H1 (cell line): Measurements from ENCODE around the gene CASS4. TPM values are rescaled to one million over a fixed set of nuclear protein-coding genes. Genes with fewer than 3 reads are reported as not detected.

Experiments
- CTCF ChIA-PET: fragments of 300-600 bp; sonication (Branson Sonifier 250); formaldehyde crosslinking; loops from one replicate; lab custom pipeline; 2021; ENCODE audit not compliant: partially characterized antibody; lab: Charles Lee
- POLR2A ChIA-PET: fragments of 300-600 bp; sonication (Branson Sonifier 250); formaldehyde crosslinking; loops from one replicate; lab custom pipeline; 2021; ENCODE audit warnings: inconsistent platforms; ENCODE audit not compliant: partially characterized antibody; lab: Charles Lee
- DNase-seq, 2 experiments: peaks; one replicate each; pipeline versions ENCODE4 v3.0.0 to v3.0.0-alpha.2; 2010 to 2022; ENCODE audit warnings: low spot score in 2 of 2, low read depth in 1 of 2, mixed read lengths in 1 of 2
- FAIRE-seq: peaks from 2 replicates; lab custom pipeline; 2011; peaks lifted over from hg19 to GRCh38; lab: Jason Lieb, UNC
- H2AFZ ChIP-seq: 2 replicates; pipeline ENCODE4 v1.8.1; 2012; ENCODE audit warnings: low read length, inconsistent platforms
- H2AK5ac ChIP-seq: 2 replicates; pipeline ENCODE4 v1.6.1; 2013; ENCODE audit warnings: low read depth, low read length
- H2BK120ac ChIP-seq: replicated peaks from 2 replicates; pipeline ENCODE3; 2013; ENCODE audit warnings: low read depth, low read length, inconsistent platforms
- H2BK12ac ChIP-seq: 2 replicates; pipeline ENCODE4 v1.6.1; 2013; ENCODE audit warnings: low read depth, low read length
- H2BK15ac ChIP-seq: 2 replicates; pipeline ENCODE4 v1.6.1; 2013; ENCODE audit warnings: low read length
- H2BK20ac ChIP-seq: 2 replicates; pipeline ENCODE4 v1.6.1; 2013; ENCODE audit warnings: low read length
- H2BK5ac ChIP-seq: 2 replicates; pipeline ENCODE4 v1.6.1; 2013; ENCODE audit warnings: low read depth, low read length
- H3K14ac ChIP-seq: 2 replicates; pipeline ENCODE4 v1.6.1; 2013; ENCODE audit warnings: inconsistent platforms; ENCODE audit not compliant: insufficient read length
- H3K18ac ChIP-seq: 2 replicates; pipeline ENCODE4 v1.6.1; 2013; ENCODE audit warnings: low read length; ENCODE audit errors: extremely low read depth
- H3K23ac ChIP-seq: 2 replicates; pipeline ENCODE4 v1.6.1; 2013; ENCODE audit warnings: inconsistent platforms; ENCODE audit not compliant: insufficient read length
- H3K23me2 ChIP-seq: 2 replicates; pipeline ENCODE4 v1.6.1; 2013; ENCODE audit warnings: low read depth, low read length
- H3K27ac ChIP-seq: 2 replicates; pipeline ENCODE4 v1.6.1; 2011; ENCODE audit warnings: low read depth, low read length, inconsistent platforms
- H3K27me3 ChIP-seq, 4 experiments: replicated peaks in 1 of 4; 1 replicate in 1 of 4; 2 replicates in 3 of 4; pipeline versions ENCODE4 v1.6.1 to v1.8.1; 2011 to 2013; ENCODE audit warnings: low read length in 3 of 4, mild to moderate bottlenecking in 3 of 4, inconsistent platforms in 2 of 4, mixed read lengths in 2 of 4, moderate library complexity in 1 of 4; ENCODE audit not compliant: control insufficient read depth in 3 of 4, insufficient read depth in 3 of 4; ENCODE audit errors: extremely low read depth in 1 of 4
- H3K36me3 ChIP-seq, 4 experiments: 2 replicates each; pipeline versions ENCODE4 v1.6.1 to v1.8.1; 2011 to 2013; ENCODE audit warnings: mild to moderate bottlenecking in 4 of 4, low read length in 3 of 4, moderate library complexity in 2 of 4, control low read depth in 1 of 4, inconsistent platforms in 1 of 4; ENCODE audit not compliant: insufficient read depth in 4 of 4, control insufficient read depth in 2 of 4
- H3K4ac ChIP-seq: replicated peaks from 2 replicates; pipeline ENCODE3; 2013; ENCODE audit warnings: low read length, low read depth, mixed read lengths, inconsistent platforms; ENCODE audit not compliant: insufficient read length
- H3K4me1 ChIP-seq, 4 experiments: replicated peaks in 1 of 4; 1 replicate in 1 of 4; 2 replicates in 3 of 4; pipeline versions ENCODE4 v1.6.1 to v1.8.1; 2011 to 2013; ENCODE audit warnings: low read length in 3 of 4, inconsistent platforms in 2 of 4, mixed read lengths in 1 of 4; ENCODE audit not compliant: insufficient read depth in 4 of 4, control insufficient read depth in 3 of 4
- H3K4me2 ChIP-seq, 2 experiments: 2 replicates each; pipeline versions ENCODE4 v1.6.1 to v1.8.1; 2011 to 2013; ENCODE audit warnings: low read depth in 2 of 2, low read length in 2 of 2, control low read depth in 1 of 2, inconsistent platforms in 1 of 2, mild to moderate bottlenecking in 1 of 2; ENCODE audit not compliant: insufficient read depth in 1 of 2
- H3K4me3 ChIP-seq, 4 experiments: fragments of 200-600, 300-600 bp in 1 of 4; sonication (generic), shearing (Covaris generic), sonication (Bioruptor Twin) in 1 of 4; 2 replicates each; pipeline versions ENCODE4 v1.5.1 to v1.8.1; 2011 to 2016; ENCODE audit warnings: low read length in 4 of 4, low read depth in 3 of 4, control low read depth in 2 of 4, inconsistent platforms in 2 of 4, mild to moderate bottlenecking in 2 of 4, mixed read lengths in 1 of 4, moderate library complexity in 1 of 4; ENCODE audit not compliant: insufficient read depth in 2 of 4; ENCODE audit errors: extremely low read depth in 1 of 4
- H3K56ac ChIP-seq: replicated peaks from 2 replicates; pipeline ENCODE3; 2013; ENCODE audit warnings: low read depth, mild to moderate bottlenecking, mixed read lengths, low read length, inconsistent platforms; ENCODE audit not compliant: insufficient read length
- H3K79me1 ChIP-seq: 2 replicates; pipeline ENCODE4 v1.6.1; 2013; ENCODE audit warnings: low read depth, low read length, control low read depth
- H3K79me2 ChIP-seq, 2 experiments: 2 replicates each; pipeline versions ENCODE4 v1.6.1 to v1.8.1; 2012 to 2013; ENCODE audit warnings: low read length in 2 of 2, mild to moderate bottlenecking in 2 of 2, inconsistent platforms in 1 of 2; ENCODE audit not compliant: insufficient read depth in 2 of 2, control insufficient read depth in 1 of 2
- H3K9ac ChIP-seq, 4 experiments: replicated peaks in 1 of 4; 1 replicate in 1 of 4; 2 replicates in 3 of 4; pipeline versions ENCODE4 v1.6.1 to v1.8.1; 2011 to 2013; ENCODE audit warnings: low read depth in 3 of 4, low read length in 3 of 4, control low read depth in 2 of 4, mild to moderate bottlenecking in 2 of 4, moderate library complexity in 2 of 4, inconsistent platforms in 1 of 4; ENCODE audit errors: extremely low read depth in 1 of 4
- H3K9me3 ChIP-seq, 2 experiments: 2 replicates each; pipeline versions ENCODE4 v1.6.1 to v1.8.1; 2012 to 2013; ENCODE audit warnings: mild to moderate bottlenecking in 2 of 2, moderate library complexity in 2 of 2, control low read depth in 1 of 2, inconsistent platforms in 1 of 2, low read depth in 1 of 2, low read length in 1 of 2, mixed read lengths in 1 of 2; ENCODE audit not compliant: insufficient read depth in 2 of 2
- H4K20me1 ChIP-seq, 2 experiments: replicated peaks in 1 of 2; 2 replicates each; pipeline versions ENCODE3 to v1.8.1; 2011 to 2013; ENCODE audit warnings: inconsistent platforms in 2 of 2, low read length in 2 of 2, mild to moderate bottlenecking in 1 of 2; ENCODE audit not compliant: insufficient read depth in 2 of 2, control insufficient read depth in 1 of 2
- H4K5ac ChIP-seq: 2 replicates; pipeline ENCODE4 v1.6.1; 2013; ENCODE audit warnings: low read length, low read depth, mixed read lengths, inconsistent platforms; ENCODE audit not compliant: insufficient read length
- H4K8ac ChIP-seq: 2 replicates; pipeline ENCODE4 v1.8.0; 2013; ENCODE audit warnings: mild to moderate bottlenecking, moderate library complexity, low read length, inconsistent platforms; ENCODE audit not compliant: insufficient read depth; ENCODE audit errors: extremely low read depth
- H4K91ac ChIP-seq: replicated peaks from 2 replicates; pipeline ENCODE3; 2013; ENCODE audit warnings: low read length, mixed read lengths, inconsistent platforms; ENCODE audit not compliant: insufficient read length
- GABPA ChIP-seq: IDR thresholded peaks from 2 replicates; pipeline ENCODE4 v1.6.1; 2011; ENCODE audit warnings: mild to moderate bottlenecking, low read length, moderate library complexity, borderline replicate concordance; ENCODE audit not compliant: insufficient read depth
- POLR2AphosphoS5 ChIP-seq: IDR thresholded peaks from 2 replicates; pipeline ENCODE4 v1.6.1; 2011; ENCODE audit warnings: low read depth, low read length
- RAD21 ChIP-seq, 2 experiments: IDR thresholded peaks in 1 of 2; conservative IDR thresholded peaks in 1 of 2; 2 replicates each; pipeline ENCODE4 v1.6.1; 2011; ENCODE audit warnings: low read depth in 2 of 2, low read length in 2 of 2, improper control_type of control experiment in 1 of 2, inconsistent platforms in 1 of 2, mild to moderate bottlenecking in 1 of 2, moderate library complexity in 1 of 2
- RFX5 ChIP-seq: IDR thresholded peaks from 2 replicates; pipeline ENCODE4 v1.6.1; 2011; ENCODE audit warnings: low read depth, low read length, improper control_type of control experiment, borderline replicate concordance
- SUZ12 ChIP-seq: fragments of 200-600 bp; sonication (generic); IDR thresholded peaks from 2 replicates; pipeline ENCODE4 v1.6.1; 2012; ENCODE audit warnings: mild to moderate bottlenecking, inconsistent platforms, low read length, moderate library complexity, mixed read lengths
- TAF7 ChIP-seq: optimal IDR thresholded peaks from 2 replicates; pipeline ENCODE3; 2011; ENCODE audit warnings: low read depth, mild to moderate bottlenecking, inconsistent platforms, low read length, moderate library complexity, borderline replicate concordance
- WGBS, 2 experiments: shearing (Covaris generic) in 1 of 2; methylation state at CpG; one replicate each; pipeline versions ENCODE4 v1.1.6 to v1.1.7; 2013 to 2015; ENCODE audit warnings: low lambda C conversion rate in 2 of 2, mixed read lengths in 2 of 2, inconsistent platforms in 1 of 2, low coverage in 1 of 2, missing lambda C conversion rate in 1 of 2; ENCODE audit not compliant: insufficient replicate concordance in 2 of 2, insufficient coverage in 1 of 2, insufficient read length in 1 of 2; ENCODE audit errors: extremely low coverage in 1 of 2, missing lambda C conversion rate in 1 of 2; 5-methylcytosine and 5-hydroxymethylcytosine counted together
- polyA plus RNA-seq, 7 experiments: library from polyadenylated mRNA; depleted of rRNA in 3 of 7; stranded (reverse) in 5 of 7; unstranded in 2 of 7; fragments of >200 nt in 5 of 7; fragments of 200-250 nt in 2 of 7; gene quantifications; 1 replicate in 5 of 7; 2 replicates in 1 of 7; 4 replicates in 1 of 7; pipeline versions ENCODE4 v1.2.1 to v1.2.3, GENCODE V29; 2011 to 2013; ENCODE audit warnings: missing spikeins in 2 of 7, mixed read lengths in 2 of 7
- total RNA-seq: library from RNA; stranded (reverse); fragmentation: NEBNext Ultra II Directional; extraction: Animal tissue kit (Norgen Biotek cat#: 25700); gene quantifications from 2 replicates; pipeline ENCODE4 v1.2.1, GENCODE V29; 2021
- TF ChIP-seq, protein P1 (sequence below): IDR thresholded peaks from 2 replicates; pipeline ENCODE4 v1.6.1; 2011; ENCODE audit warnings: low read depth, mild to moderate bottlenecking, low read length; ENCODE audit not compliant: insufficient read depth
- TF ChIP-seq, protein P2 (sequence below): IDR thresholded peaks from 2 replicates; pipeline ENCODE4 v1.6.1; 2012; ENCODE audit warnings: low read length, inconsistent platforms

The CASS4 gene
- total and polyA plus RNA-seq, 2 of the 8 experiments (the other 6 are each of a cell fraction or from before 2014, with no cell fraction given) = not detected

- TF ChIP-seq POLR2AphosphoS5 (no peak), RFX5 (no peak), SUZ12 (no peak), GABPA (no peak), RAD21 (IDR thresholded peaks at IDR 0.05 in 1 of 2, conservative IDR thresholded peaks at IDR 0.05 in 1 of 2; ENCODE audit: low read depth in 2 of 2, low read length in 2 of 2) (no peak), TAF7 (no peak)
- TF ChIP-seq, protein P1, sequence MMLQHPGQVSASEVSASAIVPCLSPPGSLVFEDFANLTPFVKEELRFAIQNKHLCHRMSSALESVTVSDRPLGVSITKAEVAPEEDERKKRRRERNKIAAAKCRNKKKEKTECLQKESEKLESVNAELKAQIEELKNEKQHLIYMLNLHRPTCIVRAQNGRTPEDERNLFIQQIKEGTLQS = no peak
- TF ChIP-seq, protein P2, sequence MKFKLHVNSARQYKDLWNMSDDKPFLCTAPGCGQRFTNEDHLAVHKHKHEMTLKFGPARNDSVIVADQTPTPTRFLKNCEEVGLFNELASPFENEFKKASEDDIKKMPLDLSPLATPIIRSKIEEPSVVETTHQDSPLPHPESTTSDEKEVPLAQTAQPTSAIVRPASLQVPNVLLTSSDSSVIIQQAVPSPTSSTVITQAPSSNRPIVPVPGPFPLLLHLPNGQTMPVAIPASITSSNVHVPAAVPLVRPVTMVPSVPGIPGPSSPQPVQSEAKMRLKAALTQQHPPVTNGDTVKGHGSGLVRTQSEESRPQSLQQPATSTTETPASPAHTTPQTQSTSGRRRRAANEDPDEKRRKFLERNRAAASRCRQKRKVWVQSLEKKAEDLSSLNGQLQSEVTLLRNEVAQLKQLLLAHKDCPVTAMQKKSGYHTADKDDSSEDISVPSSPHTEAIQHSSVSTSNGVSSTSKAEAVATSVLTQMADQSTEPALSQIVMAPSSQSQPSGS = no peak
- no peak overlapping the region for H2AFZ ChIP-seq
- no peak overlapping the region for H2BK20ac ChIP-seq
- H4K5ac ChIP-seq = no peak overlapping the region
- ChIA-PET CTCF (no interaction called here), POLR2A (interaction anchor here (1.7 kb wide), 1 partner anchor 15 kb away, joined by 4 read pairs; no protein-coding TSS in a partner anchor)
- H3K4me2 ChIP-seq = no peak overlapping the region
- H4K8ac ChIP-seq = no peak overlapping the region
- H3K14ac ChIP-seq = no peak overlapping the region
- no peak overlapping the region for H2BK15ac ChIP-seq
- H3K27me3 ChIP-seq = no peaks in the 10 kb centered on the region
- no peaks in the 10 kb centered on the region for H3K4me1 ChIP-seq
- H3K23me2 ChIP-seq = no peaks in the 10 kb centered on the region
- H3K56ac ChIP-seq = no peak overlapping the region
- H3K4me3 ChIP-seq = no peak overlapping the region
- H3K36me3 ChIP-seq = peaks cover 2 to 31% (median 19%) of the 10 kb centered on the region in 4 experiments; a peak in 7 of 8 replicates
- no peak overlapping the region for H3K18ac ChIP-seq
- WGBS, 2 experiments = 89% methylated on average over 1 of the region's 1 CpG; no CpG with 5 or more reads in 1 of the 2 experiments
- H3K27ac ChIP-seq = no peak overlapping the region
- no peak overlapping the region for H3K4ac ChIP-seq
- H4K91ac ChIP-seq = no peak overlapping the region
- H3K79me1 ChIP-seq = no peaks in the 10 kb centered on the region
- no peak overlapping the region for H3K9ac ChIP-seq
- no peak for DNase-seq
- H2BK12ac ChIP-seq = no peak overlapping the region
- H4K20me1 ChIP-seq = peaks cover 2 to 5% of the 10 kb centered on the region in 2 experiments
- no peak overlapping the region for H2BK5ac ChIP-seq
- no peak overlapping the region for H3K23ac ChIP-seq
- H3K79me2 ChIP-seq = peaks cover 0 to 6% of the 10 kb centered on the region in 2 experiments; a peak in 2 of 4 replicates
- H2AK5ac ChIP-seq = no peak overlapping the region
- no peak overlapping the region for H2BK120ac ChIP-seq
- H3K9me3 ChIP-seq = no peaks in the 10 kb centered on the region
- FAIRE-seq = no peak
Observed at GRCh38 chr20:56409956-56410355, 2.1 kb upstream of the CASS4 start.
